Spleen (tissue), 13 donors: ENCODE results near the gene USP32. TPM values are rescaled to one million over a fixed set of nuclear protein-coding genes. Genes with fewer than 3 reads are reported as not detected.

Experiments
- DNase-seq: peaks from one replicate; pipeline ENCODE4 v3.0.0-alpha.2; 2020
- H3K27ac ChIP-seq, 8 donors: fragments of 200-600 bp; sonication (generic) in 7 of 8; 1 replicate in 4 of 8; 2 replicates in 4 of 8; pipeline versions ENCODE4 v1.5.0 to v1.8.0; 2016 to 2021; ENCODE audit warnings: inconsistent platforms in 4 of 8, mild to moderate bottlenecking in 4 of 8, moderate library complexity in 1 of 8
- H3K27me3 ChIP-seq, 7 donors: fragments of 200-600 bp; sonication (generic) in 6 of 7; replicated peaks in 1 of 7; 1 replicate in 4 of 7; 2 replicates in 3 of 7; pipeline versions ENCODE4 v1.5.0 to v1.8.0; 2016 to 2021; ENCODE audit warnings: inconsistent platforms in 3 of 7, mild to moderate bottlenecking in 1 of 7
- H3K36me3 ChIP-seq, 6 donors: fragments of 200-600 bp; sonication (generic) in 5 of 6; 1 replicate in 4 of 6; 2 replicates in 2 of 6; pipeline versions ENCODE4 v1.5.0 to v1.8.0; 2016 to 2021; ENCODE audit warnings: inconsistent platforms in 2 of 6
- H3K4me1 ChIP-seq, 6 donors: fragments of 200-600 bp; sonication (generic) in 5 of 6; 1 replicate in 3 of 6; 2 replicates in 3 of 6; pipeline versions ENCODE4 v1.5.0 to v1.8.0; 2016 to 2021; ENCODE audit warnings: inconsistent platforms in 3 of 6
- H3K4me3 ChIP-seq, 8 donors: fragments of 200-600 bp; sonication (generic) in 7 of 8; 1 replicate in 4 of 8; 2 replicates in 4 of 8; pipeline versions ENCODE4 v1.5.0 to v1.8.0; 2016 to 2021; ENCODE audit warnings: inconsistent platforms in 4 of 8, mild to moderate bottlenecking in 4 of 8, moderate library complexity in 2 of 8
- H3K9me3 ChIP-seq, 8 donors: fragments of 200-600 bp; sonication (generic) in 7 of 8; 1 replicate in 4 of 8; 2 replicates in 4 of 8; pipeline versions ENCODE4 v1.5.0 to v1.8.0; 2016 to 2021; ENCODE audit warnings: inconsistent platforms in 4 of 8
- CTCF ChIP-seq, 11 experiments: fragments of 200-600 bp in 7 of 11; fragments of 450-650 bp in 4 of 11; sonication (generic) in 4 of 11; IDR thresholded peaks in 8 of 11; conservative IDR thresholded peaks in 3 of 11; 1 replicate in 7 of 11; 2 replicates in 4 of 11; pipeline versions ENCODE4 v1.4.0 to v1.8.0; 2016 to 2021; ENCODE audit warnings: antibody characterized with exemption in 11 of 11, inconsistent platforms in 4 of 11, mild to moderate bottlenecking in 1 of 11
- POLR2A ChIP-seq, 3 donors: fragments of 450-650 bp; IDR thresholded peaks; one replicate each; pipeline ENCODE4 v1.5.1; 2017; ENCODE audit warnings: antibody characterized with exemption in 3 of 3, mild to moderate bottlenecking in 1 of 3
- POLR2AphosphoS5 ChIP-seq, 3 donors: sonication (generic); formaldehyde crosslinking; IDR thresholded peaks; one replicate each; pipeline ENCODE4 v1.5.1; 2017; ENCODE audit warnings: antibody characterized with exemption in 3 of 3
- WGBS, 5 donors: extraction: QIAGEN DNeasy Blood & Tissue Kit in 3 of 5; methylation state at CpG; one replicate each; pipeline versions ENCODE4 v1.1.5 to v1.1.7; 2013 to 2018; 5-methylcytosine and 5-hydroxymethylcytosine counted together
- intact Hi-C: fragments of 100-400 bp; cut with DNase I; formaldehyde crosslinking; loops from one replicate; pipeline ENCODE4 v1.15.0; 2023; ENCODE audit warnings: low total_unique reads
- long read RNA-seq, 2 donors: transcript quantifications; one replicate each; lab custom pipeline, GENCODE V29; 2026
- polyA plus RNA-seq, 3 donors: library from polyadenylated mRNA; stranded (reverse); fragments of 200-250 nt; gene quantifications; one replicate each; pipeline ENCODE4 v1.2.1, GENCODE V29; 2013
- total RNA-seq, 7 donors: library from RNA; depleted of rRNA in 3 of 7; stranded (reverse); fragments of >200 nt in 3 of 7; fragmentation: NEBNext Ultra II Directional in 4 of 7; extraction: Animal tissue kit (Norgen Biotek cat#: 25700) in 4 of 7; gene quantifications; one replicate each; pipeline versions ENCODE4 v1.1.0 to v1.2.1, GENCODE V29; 2016 to 2021
- donor health status: healthy with polysubstance abuse.
- donor health status: DM: no; HTN: no; CAD: no; lungs with moderate emphysema.
- donor health status: DM: no; HTN: no; CAD: no.
- donor health status: Bipolar disorder and iron deficiency.
- donor health status: healthy.
- donor health status: DM: no; HTN: no; CAD: no.
- donor health status: DM: yes; HTN: yes; CAD: no.

The USP32 gene, protein sequence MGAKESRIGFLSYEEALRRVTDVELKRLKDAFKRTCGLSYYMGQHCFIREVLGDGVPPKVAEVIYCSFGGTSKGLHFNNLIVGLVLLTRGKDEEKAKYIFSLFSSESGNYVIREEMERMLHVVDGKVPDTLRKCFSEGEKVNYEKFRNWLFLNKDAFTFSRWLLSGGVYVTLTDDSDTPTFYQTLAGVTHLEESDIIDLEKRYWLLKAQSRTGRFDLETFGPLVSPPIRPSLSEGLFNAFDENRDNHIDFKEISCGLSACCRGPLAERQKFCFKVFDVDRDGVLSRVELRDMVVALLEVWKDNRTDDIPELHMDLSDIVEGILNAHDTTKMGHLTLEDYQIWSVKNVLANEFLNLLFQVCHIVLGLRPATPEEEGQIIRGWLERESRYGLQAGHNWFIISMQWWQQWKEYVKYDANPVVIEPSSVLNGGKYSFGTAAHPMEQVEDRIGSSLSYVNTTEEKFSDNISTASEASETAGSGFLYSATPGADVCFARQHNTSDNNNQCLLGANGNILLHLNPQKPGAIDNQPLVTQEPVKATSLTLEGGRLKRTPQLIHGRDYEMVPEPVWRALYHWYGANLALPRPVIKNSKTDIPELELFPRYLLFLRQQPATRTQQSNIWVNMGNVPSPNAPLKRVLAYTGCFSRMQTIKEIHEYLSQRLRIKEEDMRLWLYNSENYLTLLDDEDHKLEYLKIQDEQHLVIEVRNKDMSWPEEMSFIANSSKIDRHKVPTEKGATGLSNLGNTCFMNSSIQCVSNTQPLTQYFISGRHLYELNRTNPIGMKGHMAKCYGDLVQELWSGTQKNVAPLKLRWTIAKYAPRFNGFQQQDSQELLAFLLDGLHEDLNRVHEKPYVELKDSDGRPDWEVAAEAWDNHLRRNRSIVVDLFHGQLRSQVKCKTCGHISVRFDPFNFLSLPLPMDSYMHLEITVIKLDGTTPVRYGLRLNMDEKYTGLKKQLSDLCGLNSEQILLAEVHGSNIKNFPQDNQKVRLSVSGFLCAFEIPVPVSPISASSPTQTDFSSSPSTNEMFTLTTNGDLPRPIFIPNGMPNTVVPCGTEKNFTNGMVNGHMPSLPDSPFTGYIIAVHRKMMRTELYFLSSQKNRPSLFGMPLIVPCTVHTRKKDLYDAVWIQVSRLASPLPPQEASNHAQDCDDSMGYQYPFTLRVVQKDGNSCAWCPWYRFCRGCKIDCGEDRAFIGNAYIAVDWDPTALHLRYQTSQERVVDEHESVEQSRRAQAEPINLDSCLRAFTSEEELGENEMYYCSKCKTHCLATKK (N-terminal part only)
- total RNA-seq (100 to 1,000 TPM in 3 of 7 donors, 10 to 100 TPM in 4; 68.5 to 115 (median 85.7) TPM), polyA plus RNA-seq (10 to 100 TPM in 1 of 3 donors, 1 to 10 TPM in 2; 7.3 to 11.1 (median 9.7) TPM)
- long read RNA-seq, donor 1, full-length matches to known transcripts, result 3 of 11 reads
- long read RNA-seq, donor 1, partial matches to known transcripts, result 8 of 11 reads
- long read RNA-seq, donor 1, other reads (novel, unspliced or antisense), result 0 of 11 reads
- long read RNA-seq, donor 2, result 0 reads

- Histone ChIP-seq H3K36me3 (no peaks in the 10 kb centered on the region), H3K4me1 (peaks cover 22 to 89% (median 73%) of the 10 kb centered on the region in 6 donors), H3K27ac (peak within 1 kb of the TSS; percentile 88 to 98 (median 95)), H3K4me3 (peak within 1 kb of the TSS; percentile 72 to 98 (median 86)), H3K9me3 (no peaks in the 10 kb centered on the region), H3K27me3 (no peaks in the 10 kb centered on the region)
- peak; percentile 100 for DNase-seq
- intact Hi-C loops, result no loop called here
- TF ChIP-seq POLR2AphosphoS5 (IDR thresholded peaks at IDR 0.05) (peak; percentile 87 to 98 (median 95)), POLR2A (IDR thresholded peaks at IDR 0.05) (peak in 1 of 3 donors; percentile 85), CTCF (IDR thresholded peaks at IDR 0.05 in 8 of 11, conservative IDR thresholded peaks at IDR 0.05 in 3 of 11) (peak in 9 of 11 experiments; percentile 20 to 65 (median 45))
- 0 to 1% (median 1%) methylated on average over 45 to 68 of the region's 68 CpGs for WGBS, 5 donors
Observed at GRCh38 chr17:60392042-60392844, at the start of gene USP32. Gene USP32 (minus strand): TSS chr17:60392133. CDS start chr17:60391939, 194 bp downstream.

- intact Hi-C loops, result loop anchor here (10.0 kb wide), 1 partner anchor 295 kb away; the partner anchor contains the start of gene CA4
- H3K4me3 ChIP-seq, result no peak overlapping the region
- H3K9me3 ChIP-seq, result no peaks in the 10 kb centered on the region
- H3K27ac ChIP-seq, result no peak overlapping the region
- no peak for DNase-seq
- no peak for TF ChIP-seq POLR2AphosphoS5 (IDR thresholded peaks at IDR 0.05)
- TF ChIP-seq CTCF (IDR thresholded peaks at IDR 0.05 in 8 of 11, conservative IDR thresholded peaks at IDR 0.05 in 3 of 11), result no peak
- no peak for TF ChIP-seq POLR2A (IDR thresholded peaks at IDR 0.05)
- peaks cover 0 to 7% (median 0%) of the 10 kb centered on the region in 7 donors for H3K27me3 ChIP-seq
- 24 to 44% (median 38%) methylated on average over 2 of the region's 2 CpGs for WGBS, 5 donors
- peaks cover 0 to 11% (median 5%) of the 10 kb centered on the region in 6 donors for H3K4me1 ChIP-seq
- H3K36me3 ChIP-seq, result peaks cover 0 to 11% (median 0%) of the 10 kb centered on the region in 6 donors
Observed at GRCh38 chr17:60439501-60439900, 47.6 kb upstream of the USP32 start.

DNA sequence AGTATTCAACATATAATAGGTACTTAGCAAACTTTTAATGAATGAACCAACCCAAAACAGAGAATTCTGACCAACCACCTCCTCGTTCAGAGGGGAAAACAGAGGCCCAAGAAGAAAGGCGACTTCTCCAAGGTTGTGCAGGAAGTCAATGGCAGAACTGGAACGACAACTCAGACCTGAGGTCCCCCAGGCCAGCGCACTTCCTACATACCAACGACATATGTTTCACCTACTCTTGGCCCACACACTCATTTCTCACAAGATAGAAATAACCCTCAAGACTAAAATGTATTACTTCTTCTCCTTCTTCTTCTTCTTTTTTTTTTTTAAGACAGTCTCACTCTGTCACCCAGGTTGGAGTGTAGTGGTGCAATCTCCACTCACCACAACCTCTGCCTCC, 44.7 kb upstream of the USP32 start:
- no peak for DNase-seq
- Histone ChIP-seq H3K9me3 (peaks cover 0 to 11% (median 3%) of the 10 kb centered on the region in 8 donors), H3K27ac (no peak overlapping the region), H3K27me3 (peaks cover 0 to 7% (median 0%) of the 10 kb centered on the region in 7 donors), H3K4me1 (peaks cover 0 to 11% (median 5%) of the 10 kb centered on the region in 6 donors), H3K36me3 (no peaks in the 10 kb centered on the region), H3K4me3 (no peak overlapping the region)
- 44 to 64% (median 54%) methylated on average over 5 of the region's 5 CpGs for WGBS, 5 donors
- TF ChIP-seq POLR2A (IDR thresholded peaks at IDR 0.05) (no peak), CTCF (IDR thresholded peaks at IDR 0.05 in 8 of 11, conservative IDR thresholded peaks at IDR 0.05 in 3 of 11) (no peak), POLR2AphosphoS5 (IDR thresholded peaks at IDR 0.05) (no peak)
- intact Hi-C loops, result loop anchor here (10.0 kb wide), 1 partner anchor 292 kb away; the partner anchor contains the start of gene CA4
